ENCODE data around the gene HBG1.
"Not testable (repeated sequence)": the region's sequence is repeated elsewhere in the genome, so short reads cannot be mapped to it uniquely, and the experiment has no call there.

The HBG1 gene

GRCh38 chr11:5249807-5250396, at the start of gene HBG1:
HBG1 (minus strand) TSS chr11:5249857; CDS start chr11:5249804, 53 bp downstream.
- not testable (repeated sequence) for DNase-seq

GRCh38 chr11:5298451-5298850, 48.8 kb upstream of the HBG1 start:
- no peak for DNase-seq

- no peak for DNase-seq
Measured at GRCh38 chr11:5297721-5298323, 48.2 kb upstream of the HBG1 start.

GRCh38 chr11:5294342-5294995, 44.8 kb upstream of the HBG1 start:
- not testable (repeated sequence) for DNase-seq

GRCh38 chr11:5293028-5293427, 43.4 kb upstream of the HBG1 start:
- DNase-seq: no peak

GRCh38 chr11:5291207-5291838, 41.7 kb upstream of the HBG1 start:
- no peak for DNase-seq

GRCh38 chr11:5290106-5290505, 40.4 kb upstream of the HBG1 start:
- no peak for DNase-seq

GRCh38 chr11:5289696-5290095, 40.0 kb upstream of the HBG1 start:
- DNase-seq: no peak

- DNase-seq: no peak
Measured at GRCh38 chr11:5288906-5289550, 39.4 kb upstream of the HBG1 start.

GRCh38 chr11:5288108-5288905, 38.6 kb upstream of the HBG1 start:
- no peak for DNase-seq

- no peak for DNase-seq
Measured at GRCh38 chr11:5286901-5287300, 37.2 kb upstream of the HBG1 start.

GRCh38 chr11:5286351-5286750, 36.7 kb upstream of the HBG1 start:
- DNase-seq: no peak

- no peak for DNase-seq
Measured at GRCh38 chr11:5285703-5286340, 36.2 kb upstream of the HBG1 start.

- DNase-seq: no peak
Measured at GRCh38 chr11:5284637-5285036, 35.0 kb upstream of the HBG1 start.

GRCh38 chr11:5283882-5284281, 34.2 kb upstream of the HBG1 start:
- DNase-seq: no peak

- DNase-seq: no peak
Measured at GRCh38 chr11:5283086-5283485, 33.4 kb upstream of the HBG1 start.

GRCh38 chr11:5282628-5283027, 33.0 kb upstream of the HBG1 start:
- DNase-seq: no peak

GRCh38 chr11:5281596-5281995, 31.9 kb upstream of the HBG1 start:
- DNase-seq: no peak

GRCh38 chr11:5280582-5281102, 31.0 kb upstream of the HBG1 start:
- DNase-seq: peak; percentile 36

GRCh38 chr11:5279471-5280090, 29.9 kb upstream of the HBG1 start:
- no peak for DNase-seq

- DNase-seq: no peak
Measured at GRCh38 chr11:5277807-5278382, 28.2 kb upstream of the HBG1 start.
